Endothelial cell of umbilical vein (primary cell): ENCODE measurements around the gene TBC1D17. TPM values are rescaled to one million over a fixed set of nuclear protein-coding genes. Genes with fewer than 3 reads are reported as not detected.

Source experiments
- BruUV-seq: library from RNA; stranded (reverse); fragments of 400-500 nt; replicated peaks from 2 replicates; lab custom pipeline; 2021; lab: Mats Ljungman, UMichigan
- CTCF ChIA-PET: fragments of 300-600, 350-600 bp; sonication (Branson Sonifier 250); formaldehyde crosslinking; loops from one replicate; lab custom pipeline; 2021; ENCODE audit warnings: antibody characterized with exemption, inconsistent platforms; lab: Charles Lee
- POLR2A ChIA-PET: fragments of 300-600, 350-600 bp; sonication (Branson Sonifier 250); formaldehyde crosslinking; loops from one replicate; lab custom pipeline; 2021; ENCODE audit warnings: antibody characterized with exemption, inconsistent platforms; lab: Charles Lee
- DNase-seq: peaks from one replicate; pipeline ENCODE4 v3.0.0-alpha.2; 2011; ENCODE audit warnings: low read depth, low spot score
- FAIRE-seq: peaks from 2 replicates; lab custom pipeline; 2011; peaks lifted over from hg19 to GRCh38; lab: Jason Lieb, UNC
- H2AFZ ChIP-seq: 2 replicates; pipeline ENCODE4 v1.6.0; 2012; ENCODE audit warnings: low read depth, low read length, control low read depth, inconsistent platforms
- H3K27ac ChIP-seq: 2 replicates; pipeline ENCODE4 v1.5.1; 2011; ENCODE audit warnings: low read depth, mild to moderate bottlenecking, control low read depth, low read length, moderate library complexity; ENCODE audit not compliant: insufficient read depth
- H3K27me3 ChIP-seq, 2 experiments: 2 replicates each; pipeline versions ENCODE4 v1.6.0 to v1.6.1; 2011; ENCODE audit warnings: low read length in 2 of 2, mixed read lengths in 1 of 2; ENCODE audit not compliant: control insufficient read depth in 2 of 2, insufficient read depth in 2 of 2
- H3K36me3 ChIP-seq, 2 experiments: 2 replicates in 1 of 2; 3 replicates in 1 of 2; pipeline ENCODE4 v1.5.1; 2011; ENCODE audit warnings: low read length in 2 of 2, mild to moderate bottlenecking in 1 of 2, moderate library complexity in 1 of 2; ENCODE audit not compliant: control insufficient read depth in 2 of 2, insufficient read depth in 2 of 2; ENCODE audit errors: extremely low read depth in 1 of 2
- H3K4me1 ChIP-seq: 3 replicates; pipeline ENCODE4 v1.5.1; 2011; ENCODE audit warnings: mild to moderate bottlenecking, low read length; ENCODE audit not compliant: control insufficient read depth, insufficient read depth; ENCODE audit errors: extremely low read depth
- H3K4me2 ChIP-seq: 2 replicates; pipeline ENCODE4 v1.6.1; 2011; ENCODE audit warnings: low read length, control low read depth, mixed read lengths; ENCODE audit not compliant: insufficient read depth
- H3K4me3 ChIP-seq, 3 experiments: fragments of 200-600 bp in 1 of 3; sonication (generic), shearing (Covaris generic) in 1 of 3; replicated peaks in 1 of 3; 2 replicates each; pipeline ENCODE4 v1.5.1; 2011 to 2016; ENCODE audit warnings: control low read depth in 3 of 3, low read length in 3 of 3, mild to moderate bottlenecking in 2 of 3, inconsistent platforms in 1 of 3, low read depth in 1 of 3, moderate library complexity in 1 of 3; ENCODE audit not compliant: insufficient read depth in 1 of 3
- H3K79me2 ChIP-seq: 2 replicates; pipeline ENCODE4 v1.6.0; 2012; ENCODE audit warnings: low read length, inconsistent platforms; ENCODE audit not compliant: control insufficient read depth, insufficient read depth
- H3K9ac ChIP-seq: replicated peaks from 2 replicates; pipeline ENCODE3; 2011; ENCODE audit warnings: low read length, control low read depth; ENCODE audit not compliant: insufficient read depth; ENCODE audit errors: extremely low read depth
- H3K9me1 ChIP-seq: replicated peaks from 3 replicates; pipeline ENCODE4 v1.6.0; 2011; ENCODE audit warnings: mild to moderate bottlenecking, low read length; ENCODE audit not compliant: control insufficient read depth, insufficient read depth; ENCODE audit errors: extremely low read depth
- H3K9me3 ChIP-seq: replicated peaks from 2 replicates; pipeline ENCODE4 v1.5.1; 2012; ENCODE audit warnings: low read length, inconsistent platforms; ENCODE audit not compliant: control insufficient read depth, insufficient read depth
- H4K20me1 ChIP-seq: replicated peaks from 2 replicates; pipeline ENCODE3; 2011; ENCODE audit warnings: mild to moderate bottlenecking, low read length; ENCODE audit not compliant: control insufficient read depth, insufficient read depth; ENCODE audit errors: extremely low read depth
- CTCF ChIP-seq, 2 donors: IDR thresholded peaks; 1 replicate in 1 of 2; 2 replicates in 1 of 2; pipeline ENCODE4 v1.5.1; 2011; ENCODE audit warnings: low read length in 2 of 2, mild to moderate bottlenecking in 2 of 2, moderate library complexity in 2 of 2, control low read depth in 1 of 2, inconsistent platforms in 1 of 2, low read depth in 1 of 2; ENCODE audit not compliant: insufficient read depth in 1 of 2; ENCODE audit errors: extremely low read depth in 1 of 2
- EZH2 ChIP-seq: IDR thresholded peaks from 2 replicates; pipeline ENCODE4 v1.6.1; 2012; ENCODE audit warnings: borderline replicate concordance, low read depth, mild to moderate bottlenecking, moderate library complexity, low read length, inconsistent platforms; ENCODE audit not compliant: severe bottlenecking
- FOS ChIP-seq: IDR thresholded peaks from 2 replicates; pipeline ENCODE4 v1.6.1; 2011; ENCODE audit warnings: mild to moderate bottlenecking, low read length, moderate library complexity, borderline replicate concordance; ENCODE audit not compliant: insufficient read depth
- GATA2 ChIP-seq: IDR thresholded peaks from 2 replicates; pipeline ENCODE4 v1.7.0; 2011; ENCODE audit warnings: low read depth, mild to moderate bottlenecking, moderate library complexity, mixed read lengths, low read length; ENCODE audit not compliant: insufficient read length, insufficient read depth
- JUN ChIP-seq: IDR thresholded peaks from 2 replicates; pipeline ENCODE4 v1.6.1; 2011; ENCODE audit warnings: borderline replicate concordance, low read depth; ENCODE audit not compliant: insufficient read length, insufficient read depth
- MAX ChIP-seq: IDR thresholded peaks from 2 replicates; pipeline ENCODE4 v1.6.1; 2011; ENCODE audit not compliant: insufficient read depth, insufficient read length
- MYC ChIP-seq: IDR thresholded peaks from one replicate; pipeline ENCODE4 v1.6.1; 2011; ENCODE audit warnings: mild to moderate bottlenecking, low read depth, low read length
- POLR2A ChIP-seq: IDR thresholded peaks from 2 replicates; pipeline ENCODE4 v1.6.1; 2012; ENCODE audit warnings: low read depth, mild to moderate bottlenecking, control low read depth, low read length
- POLR2AphosphoS5 ChIP-seq: IDR thresholded peaks from 2 replicates; pipeline ENCODE4 v1.6.1; 2012; ENCODE audit warnings: low read depth, mild to moderate bottlenecking, control low read depth, low read length, moderate library complexity; ENCODE audit not compliant: insufficient read depth
- dilution Hi-C: fragments of 300-500 bp; cut with MboI; formaldehyde crosslinking; loops from one replicate; pipeline ENCODE4 v1.15.0; 2019; ENCODE audit warnings: low sequenced_read_pairs; ENCODE audit not compliant: extremely low pct_ligation_motif_present
- intact Hi-C: fragments of 100-400 bp; cut with micrococcal nuclease; formaldehyde crosslinking; loops from one replicate; pipeline ENCODE4 v1.10.0; 2022
- polyA plus RNA-seq, 4 experiments: library from polyadenylated mRNA; depleted of rRNA in 3 of 4; stranded (reverse) in 3 of 4; unstranded in 1 of 4; fragments of >200 nt; gene quantifications; 2 replicates each; pipeline versions ENCODE4 v1.2.1 to v1.2.3, GENCODE V29; 2011 to 2012; ENCODE audit warnings: missing spikeins in 1 of 4
- total RNA-seq: library from RNA; stranded (reverse); gene quantifications from 2 replicates; pipeline ENCODE4 v1.2.3, GENCODE V29; 2021

Gene TBC1D17
- total and polyA plus RNA-seq, 2 donors (not counting 3 experiments of a cell fraction or from before 2014, with no cell fraction given) = 34.2 to 39.3 TPM

- Histone ChIP-seq H3K4me3 (no peak overlapping the region), H2AFZ (no peak overlapping the region), H4K20me1 (no peaks in the 10 kb centered on the region), H3K9me1 (no peaks in the 10 kb centered on the region), H3K79me2 (peaks cover 13% of the 10 kb centered on the region), H3K27ac (no peak overlapping the region), H3K27me3 (no peaks in the 10 kb centered on the region), H3K4me2 (no peak overlapping the region), H3K9me3 (no peaks in the 10 kb centered on the region), H3K36me3 (no peaks in the 10 kb centered on the region), H3K4me1 (peaks cover 19% of the 10 kb centered on the region), H3K9ac (no peak overlapping the region)
- intact Hi-C loops = no loop called here
- ChIA-PET CTCF (interaction anchor here (0.8 to 1.5 kb wide), 2 partner anchors 35 to 43 kb away, joined by 3 to 5 read pairs; partner anchors contain the start of gene FUZ), POLR2A (no interaction called here)
- FAIRE-seq = peak; percentile 50
- BruUV-seq = no TSS peak
- dilution Hi-C loops = no loop called here
- TF ChIP-seq MYC (no peak), POLR2AphosphoS5 (no peak), POLR2A (no peak), JUN (no peak), EZH2 (no peak), GATA2 (no peak), FOS (peak; percentile 41), MAX (peak; percentile 34), CTCF (IDR thresholded peaks at IDR 0.05; ENCODE audit: extremely low read depth in 1 of 2, insufficient read depth in 1 of 2, low read depth in 1 of 2, low read length in 2 of 2) (no peak)
- DNase-seq = no peak
Observed at GRCh38 chr19:49847731-49848696, 29.5 kb upstream of the TBC1D17 start.
